Uterus (tissue), 4 donors: ENCODE measurements around the gene CACNA1D. TPM values are rescaled to one million over a fixed set of nuclear protein-coding genes. Genes with fewer than 3 reads are reported as not detected.
"Not testable (repeated sequence)": the region's sequence is repeated elsewhere in the genome, so short reads cannot be mapped to it uniquely, and the experiment has no call there.

Experiments
- DNase-seq, 2 donors: peaks; one replicate each; pipeline ENCODE4 v3.0.0-alpha.2; 2019 to 2020
- H3K27ac ChIP-seq, 2 donors: fragments of 200-600 bp; sonication (generic); 1 replicate in 1 of 2; 2 replicates in 1 of 2; pipeline ENCODE4 v1.5.1; 2016 to 2018
- H3K27me3 ChIP-seq, 2 donors: fragments of 200-600 bp; sonication (generic); one replicate each; pipeline ENCODE4 v1.5.1; 2018 to 2019; ENCODE audit warnings: control low read depth in 1 of 2
- H3K36me3 ChIP-seq, 2 donors: fragments of 200-600 bp; sonication (generic); one replicate each; pipeline ENCODE4 v1.5.1; 2019; ENCODE audit warnings: control low read depth in 1 of 2
- H3K4me1 ChIP-seq, 2 donors: fragments of 200-600 bp; sonication (generic); one replicate each; pipeline ENCODE4 v1.5.1; 2018 to 2019; ENCODE audit warnings: control low read depth in 1 of 2
- H3K4me3 ChIP-seq, 2 donors: fragments of 200-600 bp; sonication (generic); 1 replicate in 1 of 2; 2 replicates in 1 of 2; pipeline ENCODE4 v1.5.1; 2018 to 2019; ENCODE audit warnings: mild to moderate bottlenecking in 1 of 2
- H3K9me3 ChIP-seq, 2 donors: fragments of 200-600 bp; sonication (generic); one replicate each; pipeline ENCODE4 v1.5.1; 2019; ENCODE audit warnings: control low read depth in 1 of 2
- POLR2A ChIP-seq, 2 donors: fragments of 450-650 bp; IDR thresholded peaks; one replicate each; pipeline ENCODE4 v1.6.1; 2016; ENCODE audit warnings: antibody characterized with exemption in 2 of 2, mild to moderate bottlenecking in 1 of 2, moderate library complexity in 1 of 2
- intact Hi-C: fragments of 100-400 bp; cut with DNase I; formaldehyde crosslinking; loops from one replicate; pipeline ENCODE4 v1.15.1; 2023; ENCODE audit warnings: low total_unique reads
- total RNA-seq, 4 donors: library from RNA; depleted of rRNA in 3 of 4; stranded (reverse); fragments of >200 nt in 3 of 4; gene quantifications; one replicate each; pipeline versions ENCODE4 v1.1.0 to v1.2.4, GENCODE V29; 2014 to 2023
- TF ChIP-seq, protein P1 (sequence below), 4 experiments: fragments of 200-600 bp in 2 of 4; fragments of 450-650 bp in 2 of 4; sonication (generic) in 2 of 4; IDR thresholded peaks; one replicate each; pipeline ENCODE4 v1.5.1; 2016 to 2019; ENCODE audit warnings: antibody characterized with exemption in 4 of 4, mild to moderate bottlenecking in 2 of 4, moderate library complexity in 1 of 4
- donor health status: DM: yes; HTN: yes; CAD: no.

The CACNA1D gene
- 10 to 100 TPM in 3 of 4 donors, under 1 TPM in 1; 0.88 to 97.5 (median 63.4) TPM for total RNA-seq

DNA sequence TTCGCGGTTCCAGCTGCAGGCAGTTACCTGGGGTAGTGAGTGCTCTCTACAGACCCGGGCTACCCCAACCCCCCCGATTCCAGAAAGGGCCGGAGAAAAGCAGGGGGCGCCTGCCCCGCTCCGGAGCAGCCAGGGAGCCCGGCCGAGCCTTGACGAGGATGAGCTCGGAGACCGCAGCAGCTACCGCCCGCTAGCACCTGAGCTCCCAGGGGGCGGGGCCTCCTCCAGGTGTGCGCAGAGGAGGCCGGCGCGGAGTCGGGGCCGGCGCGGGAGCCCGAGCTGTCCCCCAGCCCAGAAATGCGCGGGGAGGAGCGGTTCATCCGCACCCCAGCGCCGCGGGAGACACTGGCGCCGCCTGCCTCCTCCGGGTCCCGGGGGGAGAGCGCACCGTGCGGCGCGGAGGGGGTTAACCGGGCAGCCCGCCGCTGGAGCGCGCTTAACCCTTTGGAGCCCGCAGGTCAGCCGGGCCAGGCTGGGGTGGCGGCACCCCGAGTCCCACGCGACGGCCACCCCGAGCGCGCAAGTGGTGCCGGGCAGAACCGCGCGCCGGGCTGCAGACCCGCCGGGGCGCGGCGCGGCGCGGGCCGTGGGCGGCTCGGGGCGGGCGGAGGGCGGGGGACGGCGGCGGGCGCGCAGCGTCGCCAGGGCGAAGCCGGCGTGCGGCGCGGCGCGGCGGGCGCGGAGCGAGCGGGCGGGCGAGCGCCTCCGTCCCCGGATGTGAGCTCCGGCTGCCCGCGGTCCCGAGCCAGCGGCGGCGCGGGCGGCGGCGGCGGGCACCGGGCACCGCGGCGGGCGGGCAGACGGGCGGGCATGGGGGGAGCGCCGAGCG is at the start of gene CACNA1D:
TSS of gene CACNA1D (plus strand) at position 649 of the 829 bp plus-strand sequence. CDS start 556 bp downstream, outside the sequence.
- Histone ChIP-seq H3K4me3 (peak within 1 kb of the TSS; percentile 31 to 55), H3K27ac (peak within 1 kb of the TSS; percentile 65 to 66), H3K27me3 (no peaks in the 10 kb centered on the region), H3K36me3 (no peaks in the 10 kb centered on the region), H3K4me1 (no peaks in the 10 kb centered on the region), H3K9me3 (no peaks in the 10 kb centered on the region)
- TF ChIP-seq, protein P1, sequence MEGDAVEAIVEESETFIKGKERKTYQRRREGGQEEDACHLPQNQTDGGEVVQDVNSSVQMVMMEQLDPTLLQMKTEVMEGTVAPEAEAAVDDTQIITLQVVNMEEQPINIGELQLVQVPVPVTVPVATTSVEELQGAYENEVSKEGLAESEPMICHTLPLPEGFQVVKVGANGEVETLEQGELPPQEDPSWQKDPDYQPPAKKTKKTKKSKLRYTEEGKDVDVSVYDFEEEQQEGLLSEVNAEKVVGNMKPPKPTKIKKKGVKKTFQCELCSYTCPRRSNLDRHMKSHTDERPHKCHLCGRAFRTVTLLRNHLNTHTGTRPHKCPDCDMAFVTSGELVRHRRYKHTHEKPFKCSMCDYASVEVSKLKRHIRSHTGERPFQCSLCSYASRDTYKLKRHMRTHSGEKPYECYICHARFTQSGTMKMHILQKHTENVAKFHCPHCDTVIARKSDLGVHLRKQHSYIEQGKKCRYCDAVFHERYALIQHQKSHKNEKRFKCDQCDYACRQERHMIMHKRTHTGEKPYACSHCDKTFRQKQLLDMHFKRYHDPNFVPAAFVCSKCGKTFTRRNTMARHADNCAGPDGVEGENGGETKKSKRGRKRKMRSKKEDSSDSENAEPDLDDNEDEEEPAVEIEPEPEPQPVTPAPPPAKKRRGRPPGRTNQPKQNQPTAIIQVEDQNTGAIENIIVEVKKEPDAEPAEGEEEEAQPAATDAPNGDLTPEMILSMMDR (IDR thresholded peaks at IDR 0.05): no peak
- no peak for TF ChIP-seq POLR2A (IDR thresholded peaks at IDR 0.05)
- intact Hi-C loops: no loop called here
- DNase-seq: peak in 1 of 2 donors; percentile 21

DNA sequence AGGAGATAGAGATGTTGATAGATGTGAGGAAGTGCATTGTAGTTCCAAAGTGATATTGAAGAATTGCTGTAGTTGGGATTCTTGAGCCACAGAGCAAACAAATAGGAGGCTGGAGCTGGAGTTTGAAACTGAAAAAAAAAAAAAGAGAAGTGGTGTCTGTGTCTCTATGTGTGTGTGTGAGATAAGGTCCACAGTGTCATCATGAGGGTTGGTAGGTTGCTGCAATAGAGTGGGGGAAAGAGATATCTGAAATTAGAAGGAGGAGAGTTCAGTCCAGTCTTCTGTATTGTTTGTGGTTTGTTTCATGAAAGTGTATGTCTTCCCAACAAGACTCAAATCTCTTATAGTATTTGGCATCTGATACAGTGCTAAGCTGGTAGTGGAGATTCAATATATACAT is 37.3 kb upstream of the CACNA1D start:
- no peaks in the 10 kb centered on the region for H3K9me3 ChIP-seq
- no peak for DNase-seq
- H3K27me3 ChIP-seq: no peaks in the 10 kb centered on the region
- no peak overlapping the region for H3K4me3 ChIP-seq
- H3K36me3 ChIP-seq: no peaks in the 10 kb centered on the region
- H3K4me1 ChIP-seq: no peaks in the 10 kb centered on the region
- TF ChIP-seq POLR2A (IDR thresholded peaks at IDR 0.05): no peak
- intact Hi-C loops: no loop called here
- H3K27ac ChIP-seq: no peak overlapping the region

DNA sequence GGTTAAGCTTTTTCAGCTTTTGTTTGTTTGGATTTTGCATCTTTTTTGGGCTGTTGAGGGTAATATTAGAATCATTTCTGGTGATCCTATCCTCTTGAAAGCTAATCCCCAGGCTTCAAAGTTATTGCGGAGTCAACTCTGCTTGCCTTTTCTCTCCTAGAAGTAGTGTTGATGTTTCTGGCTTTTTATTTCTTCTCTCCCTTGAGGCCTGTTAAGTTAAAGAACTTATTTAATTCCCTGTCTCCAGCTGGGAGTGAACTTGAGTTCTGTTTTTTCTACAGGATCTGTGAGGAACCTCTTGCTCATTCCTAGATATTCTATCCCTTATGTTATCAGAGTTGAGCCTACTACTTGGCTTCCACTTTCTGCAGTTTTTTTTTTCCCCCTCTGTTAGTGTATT is 34.1 kb upstream of the CACNA1D start:
- Histone ChIP-seq H3K9me3 (no peaks in the 10 kb centered on the region), H3K4me3 (no peak overlapping the region), H3K27ac (no peak overlapping the region), H3K27me3 (no peaks in the 10 kb centered on the region), H3K4me1 (no peaks in the 10 kb centered on the region), H3K36me3 (no peaks in the 10 kb centered on the region)
- TF ChIP-seq POLR2A (IDR thresholded peaks at IDR 0.05): no peak
- TF ChIP-seq, protein P1 (IDR thresholded peaks at IDR 0.05): no peak
- DNase-seq: no peak
- intact Hi-C loops: no loop called here

DNA sequence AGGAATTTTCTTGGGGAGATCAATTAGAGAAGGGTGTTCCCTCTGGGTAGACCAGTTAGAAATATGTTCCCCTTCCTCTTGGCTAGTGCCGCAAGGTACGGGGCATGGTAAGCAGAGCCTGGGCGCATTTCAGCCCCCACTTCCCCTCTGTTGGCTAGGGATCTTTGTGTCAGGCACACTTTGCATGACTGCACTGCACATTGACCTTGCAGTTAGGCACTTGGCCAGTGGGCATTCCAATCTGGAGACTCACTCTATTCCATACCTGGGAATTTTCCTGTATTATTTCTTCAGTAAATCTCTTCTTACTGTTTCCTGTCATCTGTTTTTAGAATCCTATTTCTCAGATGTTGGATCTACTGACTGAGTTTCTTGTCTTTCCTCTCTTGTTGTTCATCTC is 30.0 kb upstream of the CACNA1D start:
- Histone ChIP-seq H3K36me3 (no peaks in the 10 kb centered on the region), H3K4me1 (no peaks in the 10 kb centered on the region), H3K9me3 (no peaks in the 10 kb centered on the region), H3K27me3 (no peaks in the 10 kb centered on the region), H3K27ac (no peak overlapping the region), H3K4me3 (no peak overlapping the region)
- intact Hi-C loops: no loop called here
- no peak for DNase-seq
- TF ChIP-seq POLR2A (IDR thresholded peaks at IDR 0.05): no peak
- TF ChIP-seq, protein P1 (IDR thresholded peaks at IDR 0.05): no peak

DNA sequence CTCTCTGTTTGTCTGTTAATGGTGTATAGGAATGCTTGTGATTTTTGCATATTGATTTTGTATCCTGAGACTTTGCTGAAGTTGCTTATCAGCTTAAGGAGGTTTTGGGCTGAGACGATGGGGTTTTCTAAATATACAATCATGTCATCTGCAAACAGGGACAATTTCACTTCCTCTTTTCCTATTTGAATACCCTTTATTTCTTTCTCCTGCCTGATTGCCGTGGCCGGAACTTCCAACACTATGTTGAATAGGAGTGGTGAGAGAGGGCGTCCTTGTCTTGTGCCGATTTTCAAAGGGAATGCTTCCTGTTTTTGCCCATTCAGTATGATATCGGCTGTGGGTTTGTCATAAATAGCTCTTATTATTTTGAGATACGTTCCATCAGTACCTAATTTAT is 24.7 kb upstream of the CACNA1D start:
- H3K9me3 ChIP-seq, H3K36me3 ChIP-seq, intact Hi-C loops, H3K27ac ChIP-seq, H3K4me3 ChIP-seq, H3K27me3 ChIP-seq, DNase-seq, H3K4me1 ChIP-seq: not testable (repeated sequence)

DNA sequence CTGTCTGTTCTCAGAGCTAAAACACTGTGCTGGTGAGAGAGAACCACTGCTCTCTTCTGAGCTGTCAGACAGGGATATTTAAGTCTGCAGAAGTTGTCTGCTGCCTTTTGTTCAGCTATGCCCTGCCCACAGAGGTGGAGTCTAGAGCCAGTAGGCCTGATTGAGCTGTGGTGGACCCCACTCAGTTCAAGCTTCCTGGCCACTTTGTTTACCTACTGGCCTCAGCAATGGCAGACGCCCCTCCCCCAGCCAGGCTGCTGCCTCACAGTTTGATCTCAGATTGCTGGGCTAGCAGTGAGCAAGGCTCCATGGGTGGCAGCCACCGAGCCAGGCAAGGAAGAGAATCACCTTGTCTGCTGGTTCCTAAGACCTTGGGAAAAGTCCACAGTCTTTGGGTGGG is 21.0 kb upstream of the CACNA1D start:
- H3K27me3 ChIP-seq: peaks cover 0 to 4% of the 10 kb centered on the region in 2 donors

DNA sequence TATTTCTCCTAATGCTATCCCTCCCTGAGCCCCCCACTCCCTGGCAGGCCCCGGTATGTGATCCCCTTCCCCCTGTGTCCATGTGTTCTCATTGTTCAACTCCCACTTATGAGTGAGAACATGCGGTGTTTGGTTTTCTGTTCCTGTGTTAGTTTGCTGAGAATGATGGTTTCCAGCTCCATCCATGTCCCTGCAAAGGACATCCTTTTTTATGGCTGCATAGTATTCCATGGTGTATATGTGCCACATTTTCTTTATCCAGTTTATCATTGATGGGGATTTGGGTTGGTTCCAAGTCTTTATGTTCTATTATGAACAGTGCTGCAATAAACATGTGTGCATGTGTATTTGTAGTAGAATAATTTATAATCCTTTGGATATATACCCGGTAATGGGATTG is 18.0 kb upstream of the CACNA1D start:
- intact Hi-C loops, H3K36me3 ChIP-seq, DNase-seq, H3K27me3 ChIP-seq, H3K9me3 ChIP-seq, H3K27ac ChIP-seq, H3K4me1 ChIP-seq, H3K4me3 ChIP-seq: not testable (repeated sequence)

More for the DNA sequence above, 21.0 kb upstream of the CACNA1D start:
- no peaks in the 10 kb centered on the region for H3K36me3 ChIP-seq
- intact Hi-C loops: no loop called here
- no peaks in the 10 kb centered on the region for H3K9me3 ChIP-seq
- TF ChIP-seq, protein P1 (IDR thresholded peaks at IDR 0.05): no peak
- TF ChIP-seq POLR2A (IDR thresholded peaks at IDR 0.05): no peak
- H3K4me3 ChIP-seq: no peak overlapping the region
- H3K4me1 ChIP-seq: no peaks in the 10 kb centered on the region
- H3K27ac ChIP-seq: no peak overlapping the region
- no peak for DNase-seq

DNA sequence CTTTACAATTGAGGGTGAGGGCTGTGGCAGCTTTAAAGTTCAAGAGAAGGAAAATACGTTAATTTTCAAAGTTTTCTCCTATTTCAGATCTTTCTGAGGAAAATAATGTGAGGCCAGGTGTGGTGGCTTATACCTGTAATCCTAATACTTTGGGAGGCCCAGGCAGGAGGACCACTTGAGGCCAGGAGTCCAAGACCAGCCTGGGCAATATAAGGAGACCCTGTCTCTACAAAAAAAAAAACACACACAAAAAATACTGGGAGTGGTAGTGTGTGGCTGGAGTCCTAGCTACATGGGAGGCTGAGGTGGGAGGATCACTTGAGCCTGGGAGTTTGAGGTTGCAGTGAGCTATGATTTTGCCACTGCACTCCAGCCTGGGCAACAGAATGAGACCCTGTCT is 16.7 kb upstream of the CACNA1D start:
- H3K27ac ChIP-seq, DNase-seq, H3K4me1 ChIP-seq, H3K36me3 ChIP-seq, H3K9me3 ChIP-seq, intact Hi-C loops, H3K4me3 ChIP-seq, H3K27me3 ChIP-seq: not testable (repeated sequence)
